MM.1S (cell line): ENCODE results near the gene DNAI1.

ENCODE experiments used
- DNase-seq: peaks from one replicate; pipeline ENCODE4 v3.0.0-alpha.2; 2015
- H2AFZ ChIP-seq: fragments of 300-600 bp; sonication (generic); 2 replicates; pipeline ENCODE4 v1.6.0; 2016; ENCODE audit warnings: antibody characterized with exemption, low read length
- H3F3A ChIP-seq: fragments of 300-600 bp; sonication (generic); 2 replicates; pipeline ENCODE4 v1.6.1; 2016; ENCODE audit warnings: mild to moderate bottlenecking, antibody characterized with exemption, low read length, moderate library complexity, mixed read lengths; ENCODE audit not compliant: insufficient read depth
- H3K27ac ChIP-seq: fragments of 300-600 bp; sonication (generic); 2 replicates; pipeline ENCODE4 v1.5.1; 2016; ENCODE audit warnings: mild to moderate bottlenecking, low read length
- H3K27me3 ChIP-seq: fragments of 300-600 bp; sonication (generic); replicated peaks from 2 replicates; pipeline ENCODE4 v1.6.0; 2016; ENCODE audit warnings: low read length; ENCODE audit not compliant: insufficient read depth
- H3K36me3 ChIP-seq: fragments of 300-600 bp; sonication (generic); replicated peaks from 2 replicates; pipeline ENCODE4 v1.6.1; 2016; ENCODE audit warnings: mild to moderate bottlenecking, low read length, mixed read lengths; ENCODE audit not compliant: insufficient read depth
- H3K4me1 ChIP-seq: fragments of 300-600 bp; sonication (generic); 2 replicates; pipeline ENCODE4 v1.6.1; 2016; ENCODE audit warnings: low read length, mixed read lengths
- H3K4me2 ChIP-seq: fragments of 300-600 bp; sonication (generic); 2 replicates; pipeline ENCODE4 v1.6.0; 2016; ENCODE audit warnings: low read depth, low read length
- H3K4me3 ChIP-seq: fragments of 300-600 bp; sonication (generic); 2 replicates; pipeline ENCODE4 v1.5.1; 2016; ENCODE audit warnings: low read length, mixed read lengths
- H3K79me2 ChIP-seq: fragments of 300-600 bp; sonication (generic); 2 replicates; pipeline ENCODE4 v1.6.1; 2016; ENCODE audit warnings: mixed run types, low read length, mixed read lengths
- H3K9ac ChIP-seq: fragments of 300-600 bp; sonication (generic); 2 replicates; pipeline ENCODE4 v1.6.1; 2016; ENCODE audit warnings: low read length, mixed read lengths
- H3K9me2 ChIP-seq: fragments of 300-600 bp; sonication (generic); replicated peaks from 2 replicates; pipeline ENCODE4 v1.6.1; 2016; ENCODE audit warnings: mild to moderate bottlenecking, low read length, mixed read lengths; ENCODE audit not compliant: insufficient read depth
- H3K9me3 ChIP-seq: fragments of 300-600 bp; sonication (generic); replicated peaks from 2 replicates; pipeline ENCODE4 v1.6.1; 2016; ENCODE audit warnings: mild to moderate bottlenecking, low read length, mixed read lengths; ENCODE audit not compliant: insufficient read depth
- H4K20me1 ChIP-seq: fragments of 300-600 bp; sonication (generic); 2 replicates; pipeline ENCODE4 v1.6.1; 2016; ENCODE audit warnings: mild to moderate bottlenecking, low read length, moderate library complexity, mixed read lengths; ENCODE audit not compliant: insufficient read depth
- CTCF ChIP-seq: fragments of 300-600 bp; sonication (generic); IDR thresholded peaks from 2 replicates; pipeline ENCODE4 v1.5.1; 2016; ENCODE audit warnings: antibody characterized with exemption, low read length, mixed read lengths
- EZH2 ChIP-seq: fragments of 300-600 bp; sonication (generic); optimal IDR thresholded peaks from 2 replicates; pipeline ENCODE3; 2017; ENCODE audit warnings: low read depth, mild to moderate bottlenecking, antibody characterized with exemption, low read length, mixed read lengths
- EZH2phosphoT487 ChIP-seq: fragments of 300-600 bp; sonication (generic); IDR thresholded peaks from 2 replicates; pipeline ENCODE4 v1.6.1; 2018; ENCODE audit warnings: antibody characterized with exemption, low read length

DNAI1 gene

GRCh38 chr9:34426347-34427074 lies 32.1 kb upstream of the DNAI1 start:
- H3K4me1 ChIP-seq, result no peaks in the 10 kb centered on the region
- H3K27ac ChIP-seq, result no peak overlapping the region
- no peaks in the 10 kb centered on the region for H3K79me2 ChIP-seq
- TF ChIP-seq EZH2phosphoT487 (no peak), EZH2 (no peak), CTCF (no peak)
- no peaks in the 10 kb centered on the region for H3K27me3 ChIP-seq
- no peak for DNase-seq
- no peaks in the 10 kb centered on the region for H3K36me3 ChIP-seq
- no peaks in the 10 kb centered on the region for H3F3A ChIP-seq
- H3K4me2 ChIP-seq, result no peak overlapping the region
- H4K20me1 ChIP-seq, result 0 out of 2 replicates have a peak, but pooled peaks cover 2% of the 10 kb centered on the region
- no peak overlapping the region for H3K4me3 ChIP-seq
- no peaks in the 10 kb centered on the region for H3K9me2 ChIP-seq
- H3K9ac ChIP-seq, result no peak overlapping the region
- H2AFZ ChIP-seq, result no peak overlapping the region
- no peaks in the 10 kb centered on the region for H3K9me3 ChIP-seq

- Histone ChIP-seq H3K4me3 (no peak overlapping the region), H3K27ac (no peak overlapping the region), H4K20me1 (no peaks in the 10 kb centered on the region), H2AFZ (no peak overlapping the region), H3K79me2 (no peaks in the 10 kb centered on the region), H3K27me3 (no peaks in the 10 kb centered on the region), H3F3A (no peaks in the 10 kb centered on the region), H3K4me1 (no peaks in the 10 kb centered on the region), H3K9ac (no peak overlapping the region), H3K9me3 (no peaks in the 10 kb centered on the region), H3K9me2 (no peaks in the 10 kb centered on the region), H3K4me2 (no peak overlapping the region), H3K36me3 (no peaks in the 10 kb centered on the region)
- DNase-seq, result no peak
- TF ChIP-seq EZH2 (no peak), EZH2phosphoT487 (no peak), CTCF (no peak)
Measured at GRCh38 chr9:34428325-34428958, 30.2 kb upstream of the DNAI1 start.

- H3K27me3 ChIP-seq, result no peaks in the 10 kb centered on the region
- H3K9me3 ChIP-seq, result no peaks in the 10 kb centered on the region
- H3K4me1 ChIP-seq, result no peaks in the 10 kb centered on the region
Measured at GRCh38 chr9:34430843-34431437, 27.7 kb upstream of the DNAI1 start.

More at GRCh38 chr9:34430843-34431437, 27.7 kb upstream of the DNAI1 start:
- no peaks in the 10 kb centered on the region for H3K9me2 ChIP-seq
- H3K4me2 ChIP-seq, result no peak overlapping the region
- no peak overlapping the region for H3K27ac ChIP-seq
- H3K36me3 ChIP-seq, result no peaks in the 10 kb centered on the region
- TF ChIP-seq EZH2 (no peak), CTCF (no peak), EZH2phosphoT487 (no peak)
- no peaks in the 10 kb centered on the region for H3K79me2 ChIP-seq
- no peak overlapping the region for H2AFZ ChIP-seq
- DNase-seq, result peak; percentile 26
- H4K20me1 ChIP-seq, result no peaks in the 10 kb centered on the region
- H3K9ac ChIP-seq, result no peak overlapping the region
- no peaks in the 10 kb centered on the region for H3F3A ChIP-seq
- H3K4me3 ChIP-seq, result no peak overlapping the region
